ENCODE data around the gene RNF31. TPM values are rescaled to one million over a fixed set of nuclear protein-coding genes. Genes with fewer than 3 reads are reported as not detected.

Gene RNF31
- total and polyA plus RNA-seq, 2 of the 13 experiments (the other 11 are each of a cell fraction or from before 2014, with no cell fraction given) = 48.2 to 86.8 TPM

- DNase-seq (ENCODE audit: low spot score) (no peak), ATAC-seq (no peak), FAIRE-seq (no peak)
- Histone ChIP-seq H3K9me3 (ENCODE audit: low read length) (no peaks in the 10 kb centered on the region), H3K4me1 (ENCODE audit: insufficient read depth, low read length) (peaks cover 28% of the 10 kb centered on the region), H3K27ac (ENCODE audit: extremely low read length, insufficient read depth, low read length) (peak overlapping the region; percentile 24), H3K9ac (ENCODE audit: insufficient read depth, low read depth, low read length) (no peak overlapping the region), H3K36me3 (replicated peaks in 1 of 2; ENCODE audit: control insufficient read depth in 1 of 2, insufficient read depth in 2 of 2, low read length in 2 of 2) (peaks cover 61 to 68% of the 10 kb centered on the region in 2 experiments), H3K27me3 (ENCODE audit: control insufficient read depth in 1 of 2, insufficient read depth in 2 of 2, low read length in 2 of 2) (no peaks in the 10 kb centered on the region; a peak in 1 of 5 replicates), H3K4me2 (ENCODE audit: low read depth, low read length) (peak overlapping the region; percentile 98; the same call in 1 of the 2 replicates), H3K4me3 (replicated peaks in 1 of 3; ENCODE audit: insufficient read depth in 1 of 3, low read depth in 2 of 3, low read length in 3 of 3) (no peak overlapping the region), H2AFZ (ENCODE audit: low read length) (no peak overlapping the region), H3K79me2 (ENCODE audit: insufficient read depth, low read length) (peaks cover 5% of the 10 kb centered on the region), H4K20me1 (ENCODE audit: insufficient read depth, low read length) (no peaks in the 10 kb centered on the region)
- POLR2A ChIA-PET = interaction anchor here (1.0 to 11.8 kb wide), 35 partner anchors 9 to 1183 kb away, joined by 3 to 233 read pairs (median 11); partner anchors contain the start of genes ACIN1, C14orf119, CHMP4A and CIDEB
- intact Hi-C loops (cut with micrococcal nuclease; ENCODE audit: unreplicated experiment) = no loop called here
- CTCF ChIA-PET (ENCODE audit: low intra/inter-chr PET ratio, low total read pairs) = interaction anchor here (1.2 to 2.4 kb wide), 8 partner anchors 21 to 147 kb away, joined by 4 to 12 read pairs (median 8); partner anchors contain the start of gene PSME1
- no TSS peak for BruUV-seq (replicated peaks)
- in situ Hi-C loops (cut with HindIII; ENCODE audit: extremely low pct_ligation_motif_present, low pct_unique_long_range_greater_than_20kb) = loop anchor here (5.0 kb wide), 1 partner anchor 103 kb away; no protein-coding TSS in a partner anchor
- 96% methylated on average over 4 of the region's 4 CpGs for WGBS (ENCODE audit: low lambda C conversion rate)
- TF ChIP-seq IRX3 (CRISPR knock-in tag; IDR thresholded peaks at IDR 0.05; ENCODE audit: borderline replicate concordance, low read depth) = no peak
- TF ChIP-seq ZNF235 (CRISPR knock-in tag; IDR thresholded peaks at IDR 0.05; ENCODE audit: borderline replicate concordance) = 0 out of 2 replicates have a peak, but pooled peaks have one; percentile 12
- TF ChIP-seq ZNF225 (CRISPR knock-in tag; IDR thresholded peaks at IDR 0.05) = no peak
- TF ChIP-seq NCOA1 (CRISPR knock-in tag; IDR thresholded peaks at IDR 0.05) = no peak
- peak; percentile 34; the same call in 1 of the 2 replicates for TF ChIP-seq DNMT1 (CRISPR knock-in tag; IDR thresholded peaks at IDR 0.05)
- no peak for TF ChIP-seq ZNF224 (CRISPR knock-in tag; IDR thresholded peaks at IDR 0.05)
- no peak for TF ChIP-seq CREM (IDR thresholded peaks at IDR 0.05)
- TF ChIP-seq CREM (CRISPR knock-in tag; IDR thresholded peaks at IDR 0.05) = no peak
- TF ChIP-seq KLF15 (CRISPR knock-in tag; IDR thresholded peaks at IDR 0.05; ENCODE audit: borderline replicate concordance) = no peak
- no peak for TF ChIP-seq ZNF207 (IDR thresholded peaks at IDR 0.05; ENCODE audit: borderline replicate concordance)
- TF ChIP-seq CHCHD3 (CRISPR knock-in tag; IDR thresholded peaks at IDR 0.05) = peak; percentile 92; the same call in 1 of the 2 replicates
- TF ChIP-seq HNRNPH1 (optimal IDR thresholded peaks at IDR 0.05; ENCODE audit: low read depth, low read length) = no peak
- TF ChIP-seq ZSCAN29 (CRISPR knock-in tag; conservative IDR thresholded peaks at IDR 0.05) = no peak
- TF ChIP-seq ATF4 (CRISPR knock-in tag; IDR thresholded peaks at IDR 0.05) = 0 out of 4 replicates have a peak, but pooled peaks of 1 of the 2 experiments have one; percentile 11
- TF ChIP-seq ZEB1 (IDR thresholded peaks at IDR 0.05; ENCODE audit: insufficient replicate concordance, low read depth) = peak; percentile 5
- TF ChIP-seq ETV5 (CRISPR knock-in tag; IDR thresholded peaks at IDR 0.05; ENCODE audit: borderline replicate concordance) = no peak
- TF ChIP-seq ZBTB49 (CRISPR knock-in tag; IDR thresholded peaks at IDR 0.05; ENCODE audit: borderline replicate concordance) = 0 out of 2 replicates have a peak, but pooled peaks have one; percentile 43
- peak; percentile 62; the same call in 1 of the 2 replicates for TF ChIP-seq ZNF572 (CRISPR knock-in tag; IDR thresholded peaks at IDR 0.05)
- TF ChIP-seq DNMT3B (CRISPR knock-in tag; conservative IDR thresholded peaks at IDR 0.05) = no peak
- TF ChIP-seq ATF5 (CRISPR knock-in tag; IDR thresholded peaks at IDR 0.05; ENCODE audit: low read depth) = no peak
- no peak for TF ChIP-seq MAF1 (CRISPR knock-in tag; IDR thresholded peaks at IDR 0.05; ENCODE audit: borderline replicate concordance)
- 0 out of 2 replicates have a peak, but pooled peaks have one; percentile 45 for TF ChIP-seq ZNF724P (CRISPR knock-in tag; IDR thresholded peaks at IDR 0.05; ENCODE audit: borderline replicate concordance)
- TF ChIP-seq TRIM24 (CRISPR knock-in tag; IDR thresholded peaks at IDR 0.05) = no peak
Measured at GRCh38 chr14:24160499-24160849, 13.2 kb downstream of the RNF31 start.

All from HepG2 (cell line).